ENCODE results near the gene ZNF608.

DNA sequence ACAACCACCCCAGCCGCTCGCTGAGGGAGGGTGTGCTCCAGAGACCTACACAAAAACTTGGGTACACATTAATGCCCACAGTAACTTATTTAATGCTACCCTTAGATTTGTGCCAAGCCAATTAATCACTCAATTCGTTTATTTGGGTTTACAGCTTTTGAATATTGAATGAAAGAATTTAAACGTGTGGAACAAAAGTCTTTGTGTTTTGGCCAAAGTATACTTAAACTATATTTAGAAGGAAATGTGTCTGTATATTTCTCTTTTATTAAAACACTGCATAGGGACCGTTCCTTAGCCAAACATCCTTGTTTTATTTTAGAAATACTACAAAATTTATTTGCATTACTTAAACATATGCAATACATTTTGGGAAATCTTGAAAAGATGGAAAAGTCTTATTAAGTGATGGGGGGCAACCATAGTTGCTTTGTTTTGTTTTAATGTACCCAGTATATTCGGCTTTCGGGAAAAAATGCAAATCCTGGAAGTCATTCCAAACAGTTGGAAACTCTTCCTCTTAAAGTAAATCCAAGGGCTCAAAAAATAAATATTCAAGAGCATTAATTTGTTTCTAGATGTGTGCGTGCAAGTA lies 11.8 kb downstream of the ZNF608 start:
- TF ChIP-seq POLR2A (IDR thresholded peaks at IDR 0.05) (no peak), CTCF (IDR thresholded peaks at IDR 0.05) (no peak), EP300 (IDR thresholded peaks at IDR 0.05) (no peak)

Measured in tibial nerve (tissue), 4 donors.